OCI-LY1 (cell line): ENCODE measurements around the gene ZBTB33.

ENCODE experiments used
- H2AFZ ChIP-seq: fragments of 200-600 bp; sonication (generic), shearing (Covaris generic); 2 replicates; pipeline ENCODE4 v1.6.0; 2014; ENCODE audit warnings: antibody characterized with exemption, mild to moderate bottlenecking, low read length
- H3F3A ChIP-seq: fragments of 200-600 bp; sonication (generic), shearing (Covaris generic); 2 replicates; pipeline ENCODE4 v1.6.0; 2014; ENCODE audit warnings: mild to moderate bottlenecking, antibody characterized with exemption, low read length, moderate library complexity; ENCODE audit not compliant: insufficient read depth
- H3K27ac ChIP-seq: fragments of 200-600 bp; sonication (generic); 2 replicates; pipeline ENCODE4 v1.5.1; 2014; ENCODE audit warnings: low read length, mixed run types, mild to moderate bottlenecking, low read depth; ENCODE audit not compliant: poor library complexity, severe bottlenecking
- H3K27me3 ChIP-seq: fragments of 200-600 bp; sonication (generic); 2 replicates; pipeline ENCODE4 v1.6.0; 2014; ENCODE audit warnings: antibody characterized with exemption, mild to moderate bottlenecking, low read length, moderate library complexity; ENCODE audit not compliant: insufficient read depth
- H3K36me3 ChIP-seq: fragments of 200-600 bp; sonication (generic); 2 replicates; pipeline ENCODE4 v1.6.1; 2014; ENCODE audit warnings: mild to moderate bottlenecking, antibody characterized with exemption, low read length, moderate library complexity, mixed read lengths; ENCODE audit not compliant: insufficient read depth
- H3K4me1 ChIP-seq: fragments of 200-600 bp; sonication (generic); 2 replicates; pipeline ENCODE4 v1.5.1; 2014; ENCODE audit warnings: mild to moderate bottlenecking, low read length, moderate library complexity; ENCODE audit not compliant: insufficient read depth, severe bottlenecking
- H3K4me2 ChIP-seq: fragments of 200-600 bp; sonication (generic), shearing (Covaris generic); 2 replicates; pipeline ENCODE4 v1.6.1; 2014; ENCODE audit warnings: low read length
- H3K4me3 ChIP-seq: fragments of 200-600 bp; sonication (generic); 2 replicates; pipeline ENCODE4 v1.5.1; 2014; ENCODE audit warnings: low read length, low read depth, mild to moderate bottlenecking, mixed read lengths; ENCODE audit not compliant: poor library complexity, severe bottlenecking
- H3K79me2 ChIP-seq: fragments of 200-600 bp; shearing (Covaris generic); 2 replicates; pipeline ENCODE4 v1.6.1; 2016; ENCODE audit warnings: mixed run types, low read length, mixed read lengths; ENCODE audit not compliant: insufficient read depth
- H3K9ac ChIP-seq: fragments of 200-600 bp; sonication (generic), shearing (Covaris generic); 2 replicates; pipeline ENCODE4 v1.6.1; 2014; ENCODE audit warnings: mild to moderate bottlenecking, low read length, mixed read lengths
- H3K9me2 ChIP-seq: fragments of 200-600 bp; sonication (generic), shearing (Covaris generic); 2 replicates; pipeline ENCODE4 v1.6.1; 2014; ENCODE audit warnings: low read depth, mild to moderate bottlenecking, low read length, mixed read lengths
- H3K9me3 ChIP-seq: fragments of 200-600 bp; shearing (Covaris generic); 2 replicates; pipeline ENCODE4 v1.6.1; 2014; ENCODE audit warnings: low read length, mixed read lengths
- H4K20me1 ChIP-seq: fragments of 200-600 bp; sonication (generic), shearing (Covaris generic); 2 replicates; pipeline ENCODE4 v1.6.0; 2016; ENCODE audit warnings: mild to moderate bottlenecking, low read length; ENCODE audit not compliant: insufficient read depth
- CTCF ChIP-seq: fragments of 200-600 bp; sonication (generic), shearing (Covaris generic); IDR thresholded peaks from 2 replicates; pipeline ENCODE4 v1.5.1; 2017; ENCODE audit warnings: mild to moderate bottlenecking, antibody characterized with exemption, low read length, moderate library complexity, mixed read lengths
- EZH2 ChIP-seq: fragments of 200-600 bp; sonication (generic), shearing (Covaris generic); IDR thresholded peaks from 2 replicates; pipeline ENCODE4 v1.8.0; 2017; ENCODE audit warnings: borderline replicate concordance, mixed run types, mild to moderate bottlenecking, antibody characterized with exemption, low read length, moderate library complexity, mixed read lengths

Gene ZBTB33

GRCh38 chrX:120253784-120254183 lies 3.2 kb downstream of the ZBTB33 start:
- Histone ChIP-seq H3K79me2 (peaks cover 21% of the 10 kb centered on the region), H3K9me2 (no peaks in the 10 kb centered on the region), H3K9me3 (no peaks in the 10 kb centered on the region), H3K4me3 (no peak overlapping the region), H4K20me1 (no peaks in the 10 kb centered on the region), H3K27me3 (no peaks in the 10 kb centered on the region), H3K4me1 (peaks cover 10% of the 10 kb centered on the region), H3F3A (no peaks in the 10 kb centered on the region), H3K9ac (no peak overlapping the region), H3K27ac (no peak overlapping the region), H3K36me3 (peaks cover 40% of the 10 kb centered on the region), H2AFZ (no peak overlapping the region), H3K4me2 (no peak overlapping the region)
- TF ChIP-seq EZH2 = no peak

GRCh38 chrX:120260369-120260768 lies 9.8 kb downstream of the ZBTB33 start:
- H3K9me3 ChIP-seq = no peaks in the 10 kb centered on the region
- no peaks in the 10 kb centered on the region for H3K79me2 ChIP-seq
- H3K9ac ChIP-seq = no peak overlapping the region
- H3K4me3 ChIP-seq = no peak overlapping the region
- H3K4me2 ChIP-seq = no peak overlapping the region
- no peak for TF ChIP-seq CTCF
- TF ChIP-seq EZH2 = no peak
- peaks cover 13% of the 10 kb centered on the region for H3K4me1 ChIP-seq
- no peaks in the 10 kb centered on the region for H4K20me1 ChIP-seq
- no peak overlapping the region for H3K27ac ChIP-seq
- no peaks in the 10 kb centered on the region for H3K27me3 ChIP-seq
- peaks cover 12% of the 10 kb centered on the region; the same call in 1 of the 2 replicates for H3K36me3 ChIP-seq
- no peak overlapping the region for H2AFZ ChIP-seq
- no peaks in the 10 kb centered on the region for H3K9me2 ChIP-seq
- no peaks in the 10 kb centered on the region for H3F3A ChIP-seq

- Histone ChIP-seq H3K9me2 (no peaks in the 10 kb centered on the region), H3K9me3 (no peaks in the 10 kb centered on the region), H3K4me2 (no peak overlapping the region; the same call in 1 of the 2 replicates), H3F3A (no peaks in the 10 kb centered on the region), H3K79me2 (no peaks in the 10 kb centered on the region), H3K4me1 (peaks cover 13% of the 10 kb centered on the region), H2AFZ (no peak overlapping the region), H3K4me3 (no peak overlapping the region), H3K27me3 (no peaks in the 10 kb centered on the region), H3K27ac (peak overlapping the region; percentile 46), H4K20me1 (no peaks in the 10 kb centered on the region), H3K36me3 (no peaks in the 10 kb centered on the region), H3K9ac (no peak overlapping the region)
- TF ChIP-seq CTCF (no peak), EZH2 (no peak)
These were observed 12.5 kb downstream of the ZBTB33 start for GRCh38 chrX:120262859-120263708.

- Histone ChIP-seq H3K27me3 (no peaks in the 10 kb centered on the region), H3K27ac (no peak overlapping the region), H3K4me1 (peaks cover 13% of the 10 kb centered on the region), H3K36me3 (no peaks in the 10 kb centered on the region), H3K4me3 (no peak overlapping the region), H3K9me2 (no peaks in the 10 kb centered on the region), H3K79me2 (no peaks in the 10 kb centered on the region), H2AFZ (no peak overlapping the region), H3K9ac (no peak overlapping the region), H3K4me2 (no peak overlapping the region), H3K9me3 (no peaks in the 10 kb centered on the region), H4K20me1 (no peaks in the 10 kb centered on the region), H3F3A (no peaks in the 10 kb centered on the region)
- no peak for TF ChIP-seq EZH2
- TF ChIP-seq CTCF = no peak
These were observed 13.7 kb downstream of the ZBTB33 start for GRCh38 chrX:120264341-120264740.
